Measurements from ENCODE around the gene KCNMA1. TPM values are rescaled to one million over a fixed set of nuclear protein-coding genes. Genes with fewer than 3 reads are reported as not detected.

KCNMA1 gene
- total RNA-seq, 1 donor from 2014 or later: 15.3 TPM

GRCh38 chr10:77635402-77636227 is 2.0 kb downstream of the KCNMA1 start:
- DNase-seq (ENCODE audit: low read depth): no peak

- no peak for DNase-seq (ENCODE audit: low read depth)
Observed at GRCh38 chr10:77634939-77635338, 2.7 kb downstream of the KCNMA1 start.

DNA sequence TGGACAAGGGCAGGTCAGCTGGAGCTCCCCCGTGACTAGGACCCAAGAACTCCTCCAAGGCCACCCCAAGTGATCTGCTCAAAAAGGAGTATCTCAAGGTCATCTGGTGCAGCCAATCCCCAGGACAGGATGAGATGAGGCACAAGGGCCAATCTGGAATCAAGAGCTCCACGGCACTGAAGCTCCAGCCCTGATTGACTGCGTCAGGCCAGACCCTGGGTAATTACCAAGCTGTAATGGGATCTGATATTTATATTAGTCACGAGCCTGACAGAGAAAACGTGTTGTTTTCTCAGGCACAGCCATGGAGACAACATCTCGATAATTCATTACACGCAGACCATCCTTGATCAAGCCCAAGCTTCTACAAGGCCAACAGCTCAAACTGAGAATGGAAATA is 4.2 kb downstream of the KCNMA1 start:
- no peak for DNase-seq (ENCODE audit: low read depth)

- no peak for DNase-seq (ENCODE audit: low read depth)
Observed at GRCh38 chr10:77631241-77631640, 6.4 kb downstream of the KCNMA1 start.

DNA sequence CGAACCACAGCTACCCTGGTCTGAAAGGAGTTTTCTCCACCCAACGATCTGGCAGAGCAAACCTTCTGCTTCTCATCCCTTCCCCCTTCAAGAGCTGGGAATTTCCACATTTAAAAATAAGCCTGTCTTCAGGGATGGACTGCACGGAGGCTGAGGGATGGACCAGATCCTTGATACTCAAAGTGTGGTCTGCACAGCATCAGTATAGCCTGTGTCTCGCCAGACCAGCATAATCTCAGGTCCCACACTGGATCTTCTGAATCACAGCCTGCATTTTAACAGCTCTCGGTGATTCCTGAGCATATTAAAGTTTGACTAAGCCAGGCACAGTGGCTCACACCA is 7.1 kb downstream of the KCNMA1 start:
- DNase-seq (ENCODE audit: low read depth): no peak

GRCh38 chr10:77629775-77630506 is 7.7 kb downstream of the KCNMA1 start:
- peak; percentile 36 for DNase-seq (ENCODE audit: low read depth)

DNA sequence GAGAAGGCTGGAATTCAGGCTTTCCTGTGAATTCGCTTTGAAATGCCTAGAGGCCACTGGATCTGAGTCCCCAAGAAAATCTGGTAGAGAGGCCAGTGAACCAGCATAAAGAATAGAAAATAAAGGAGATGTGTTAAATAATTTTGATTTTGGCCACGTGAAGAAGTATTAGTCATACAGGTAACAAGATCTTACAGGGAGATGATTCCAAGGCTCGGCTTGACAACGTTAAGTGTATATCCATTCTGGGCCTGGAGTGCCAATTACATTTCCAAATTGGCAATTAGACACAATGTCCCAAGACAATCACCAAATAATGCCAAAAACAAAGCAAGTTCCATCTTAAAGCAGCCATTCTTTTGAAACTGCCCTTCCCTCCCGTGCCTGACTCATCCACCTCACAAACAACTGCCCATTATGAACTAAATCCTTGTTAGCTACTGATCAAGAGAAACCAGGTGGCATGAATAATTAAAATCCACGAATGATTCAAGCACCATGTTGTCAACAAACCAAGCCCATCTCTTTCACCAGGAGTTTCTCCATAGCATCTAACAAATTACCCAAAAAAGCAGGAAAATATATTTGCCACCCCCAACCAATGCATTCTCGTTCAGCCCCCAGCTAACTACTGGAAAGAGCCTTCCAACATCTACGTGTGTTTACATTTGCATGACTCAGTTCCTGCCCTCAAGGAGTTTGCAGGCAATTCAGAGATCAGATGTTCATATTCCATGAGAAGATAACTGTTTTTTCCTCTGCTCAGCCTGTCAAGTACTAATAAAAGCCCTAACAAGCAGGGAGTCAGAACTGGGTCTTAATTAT is 8.5 kb downstream of the KCNMA1 start:
- DNase-seq (ENCODE audit: low read depth): no peak

DNA sequence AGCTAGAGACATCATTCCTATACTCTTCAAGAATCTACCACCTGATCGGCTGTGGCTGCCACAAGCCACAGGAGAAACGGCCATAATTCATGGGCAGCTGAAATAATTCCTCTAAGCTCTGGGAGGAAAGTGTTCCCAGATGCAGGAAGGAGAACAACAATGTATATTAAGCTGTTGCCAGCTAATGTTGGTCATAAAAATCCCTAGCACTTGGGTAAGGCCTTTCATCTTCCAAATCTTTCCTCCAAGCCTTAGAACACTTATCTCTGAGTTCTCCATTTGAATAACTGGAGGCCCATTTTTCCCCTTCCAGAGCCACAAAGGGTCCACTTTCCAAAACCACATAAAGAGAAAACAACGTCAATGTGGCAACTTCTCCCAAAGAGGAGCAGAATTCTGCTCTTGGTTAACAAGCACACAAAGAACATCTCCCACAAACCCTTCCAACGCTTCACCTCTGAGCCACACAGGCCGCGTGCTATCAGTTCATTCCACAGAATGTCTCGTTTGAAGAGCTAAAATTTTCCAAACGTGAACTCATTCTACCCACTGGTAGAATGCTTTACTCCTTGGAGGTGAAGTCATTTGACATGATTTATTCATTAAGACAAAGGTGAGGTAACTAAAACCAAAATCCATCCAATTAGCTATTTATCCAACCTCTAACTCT is 11.2 kb downstream of the KCNMA1 start:
- peak; percentile 56 for DNase-seq (ENCODE audit: low read depth)

- no peak for DNase-seq (ENCODE audit: low read depth)
Observed at GRCh38 chr10:77625379-77625778, 12.2 kb downstream of the KCNMA1 start.

GRCh38 chr10:77622889-77623291 is 14.7 kb downstream of the KCNMA1 start:
- DNase-seq (ENCODE audit: low read depth): no peak

DNA sequence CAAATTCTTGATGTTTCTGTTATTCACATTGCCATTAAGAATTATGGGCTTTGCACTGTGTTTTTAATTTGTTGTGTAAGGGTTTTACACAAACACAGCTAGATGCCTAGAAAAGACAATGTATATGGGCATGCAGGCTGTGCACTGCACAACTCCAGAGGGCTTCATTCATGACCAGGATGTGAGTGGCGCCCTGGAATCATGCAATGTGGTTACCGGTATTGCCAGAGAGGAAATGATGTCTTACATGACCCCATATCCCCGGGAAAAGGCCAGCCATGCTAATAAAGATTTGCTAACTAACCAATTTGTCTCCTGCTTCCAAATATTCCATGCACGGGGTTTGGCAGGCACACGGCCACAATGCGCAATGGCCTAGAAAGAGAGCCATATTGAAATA is 16.9 kb downstream of the KCNMA1 start:
- no peak for DNase-seq (ENCODE audit: low read depth)

DNA sequence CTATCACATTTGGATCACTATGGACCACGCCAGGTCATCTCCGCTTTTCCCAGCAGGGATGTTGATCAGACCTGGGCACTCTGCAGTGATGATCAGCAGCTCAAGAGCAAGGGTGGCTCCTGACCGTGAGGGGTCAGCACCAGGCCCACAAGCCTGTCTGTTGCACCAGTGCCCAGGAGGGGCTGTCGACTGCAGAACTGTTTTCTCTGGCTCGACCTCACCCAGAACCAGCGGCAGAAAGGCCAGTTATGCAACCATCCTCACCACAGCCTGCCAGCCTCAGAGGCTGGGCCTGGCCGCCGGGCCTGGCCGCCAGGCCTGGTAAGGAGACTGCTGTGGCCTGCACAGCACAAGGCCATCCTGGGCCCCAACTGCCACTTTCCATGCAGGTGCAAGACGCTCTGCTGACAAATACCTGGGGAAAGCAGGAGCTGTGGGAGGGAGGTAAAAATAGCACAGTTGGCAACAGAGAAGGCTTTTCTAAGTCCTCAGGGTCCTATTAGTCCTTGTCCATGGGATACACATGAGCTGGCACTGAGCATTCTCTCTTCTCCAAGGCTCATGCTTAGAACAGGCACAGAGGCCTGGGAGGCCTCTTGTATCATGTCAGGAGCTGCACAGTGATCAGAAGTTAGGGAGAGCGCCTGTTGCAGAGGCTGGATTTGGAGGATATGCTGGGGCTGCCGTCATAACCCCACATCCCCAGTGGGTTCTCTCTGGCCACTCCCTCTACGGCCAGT is 17.5 kb downstream of the KCNMA1 start:
- no peak for DNase-seq (ENCODE audit: low read depth)

DNA sequence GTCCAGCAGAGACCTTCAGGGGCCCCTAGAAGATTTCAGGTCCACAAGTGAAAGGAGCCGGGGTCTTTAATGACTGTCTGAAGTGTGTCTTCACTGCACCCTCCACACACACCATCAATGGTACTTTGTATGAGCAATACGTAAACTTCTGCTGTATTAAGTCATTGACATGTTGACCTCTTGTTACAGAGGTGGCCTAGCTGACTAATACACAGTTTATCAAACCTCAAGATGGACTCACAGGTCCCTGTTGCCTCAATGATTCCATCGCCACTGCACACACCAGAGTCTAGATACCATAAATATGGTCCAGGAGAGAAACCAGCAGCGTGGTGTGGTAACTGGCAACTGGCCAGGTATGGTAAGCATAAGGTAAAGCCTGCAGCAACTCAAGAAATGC is 19.5 kb downstream of the KCNMA1 start:
- DNase-seq (ENCODE audit: low read depth): no peak

DNA sequence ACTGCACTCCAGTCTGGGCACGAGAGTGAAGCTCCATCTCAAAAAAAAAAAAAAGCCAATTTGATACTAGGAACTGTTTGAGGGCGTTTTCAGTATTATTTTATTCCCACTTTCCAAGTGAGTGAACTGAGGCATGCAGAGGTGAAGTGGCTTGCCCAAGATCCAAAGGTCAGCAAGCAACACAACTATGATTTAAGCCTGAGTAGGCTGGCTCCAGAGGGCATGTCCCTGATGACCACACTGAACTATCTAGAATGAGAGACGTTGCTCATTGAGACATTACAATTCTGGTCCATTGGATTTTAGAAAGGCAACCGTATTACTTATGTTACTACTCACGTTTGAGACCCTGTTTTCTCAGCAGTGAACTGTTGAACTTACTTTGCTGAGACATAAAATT is 20.8 kb downstream of the KCNMA1 start:
- DNase-seq (ENCODE audit: low read depth): no peak

GRCh38 chr10:77614778-77615625 is 22.6 kb downstream of the KCNMA1 start:
- no peak for DNase-seq (ENCODE audit: low read depth)

DNA sequence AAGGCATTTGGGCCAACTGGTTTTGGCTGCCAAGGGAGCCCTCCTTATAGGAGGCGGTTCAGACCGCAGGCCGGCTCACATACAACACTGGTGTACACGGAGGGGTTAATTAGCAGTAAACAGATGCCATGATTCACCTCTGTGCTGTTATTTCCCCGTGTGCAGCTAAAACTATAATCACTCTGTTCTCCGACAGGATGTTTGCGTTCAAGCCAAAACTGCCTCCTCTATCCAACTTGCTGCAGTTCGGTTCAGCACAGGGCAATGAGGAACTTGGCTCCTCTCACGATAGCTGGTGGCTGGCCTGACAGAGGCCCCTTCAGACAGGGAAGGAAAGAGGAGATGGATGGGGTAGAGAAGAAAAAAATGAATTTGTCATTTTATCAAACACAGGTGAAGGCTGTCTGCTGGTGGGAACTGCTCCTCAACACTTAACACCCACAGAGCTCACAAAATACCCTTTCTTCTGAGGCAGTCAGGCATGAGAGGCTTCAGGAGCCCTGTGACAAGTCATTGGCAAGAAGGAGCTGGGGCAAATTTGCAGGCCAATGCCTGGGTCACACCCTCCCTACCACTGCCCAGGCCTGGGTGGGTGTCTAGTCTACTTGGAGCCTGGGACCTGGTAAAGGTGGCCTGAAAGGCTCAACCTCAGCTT is 24.0 kb downstream of the KCNMA1 start:
- DNase-seq (ENCODE audit: low read depth): no peak

DNA sequence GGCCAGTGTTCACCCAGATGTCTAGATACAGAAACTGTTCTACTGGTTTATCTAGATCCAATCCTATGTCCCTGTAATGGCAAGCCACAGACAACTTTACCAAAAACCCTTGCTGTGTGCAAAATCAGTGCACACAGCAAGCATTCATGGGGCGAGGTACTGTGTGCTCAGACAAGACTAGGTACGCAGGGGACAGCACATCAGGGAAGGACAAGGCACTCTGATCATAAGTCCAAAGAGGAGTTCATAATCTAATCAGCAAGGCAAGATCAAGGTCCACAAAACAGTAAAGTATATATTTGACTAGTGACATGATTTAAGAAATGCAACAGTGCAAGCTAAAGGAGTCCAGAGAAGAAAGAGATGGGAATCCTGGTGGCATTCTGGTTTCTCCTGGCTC is 25.9 kb downstream of the KCNMA1 start:
- no peak for DNase-seq (ENCODE audit: low read depth)

DNA sequence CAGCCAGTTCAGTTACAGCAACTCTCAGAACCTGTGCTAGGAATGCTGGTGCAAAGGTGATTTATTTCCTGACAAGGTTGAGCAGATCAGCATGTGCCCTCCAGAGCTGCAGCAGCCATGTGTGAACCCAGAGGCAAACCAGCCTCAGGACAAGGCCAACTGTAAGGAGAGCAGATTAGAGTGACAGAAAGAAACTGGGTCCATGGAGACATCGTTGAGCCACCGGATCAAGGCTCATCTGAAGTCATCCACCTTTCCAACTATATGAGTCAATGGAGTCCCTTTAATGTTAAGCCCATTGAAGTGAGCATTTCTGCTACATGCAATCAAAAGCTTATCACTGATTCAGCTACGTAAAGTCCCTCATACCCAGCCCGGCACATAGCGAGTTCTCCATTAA is 26.4 kb downstream of the KCNMA1 start:
- no peak for DNase-seq (ENCODE audit: low read depth)

- DNase-seq (ENCODE audit: low read depth): peak; percentile 64
Observed at GRCh38 chr10:77609781-77610272, 27.8 kb downstream of the KCNMA1 start.
